ENCODE results near the gene EMP1.

DNA sequence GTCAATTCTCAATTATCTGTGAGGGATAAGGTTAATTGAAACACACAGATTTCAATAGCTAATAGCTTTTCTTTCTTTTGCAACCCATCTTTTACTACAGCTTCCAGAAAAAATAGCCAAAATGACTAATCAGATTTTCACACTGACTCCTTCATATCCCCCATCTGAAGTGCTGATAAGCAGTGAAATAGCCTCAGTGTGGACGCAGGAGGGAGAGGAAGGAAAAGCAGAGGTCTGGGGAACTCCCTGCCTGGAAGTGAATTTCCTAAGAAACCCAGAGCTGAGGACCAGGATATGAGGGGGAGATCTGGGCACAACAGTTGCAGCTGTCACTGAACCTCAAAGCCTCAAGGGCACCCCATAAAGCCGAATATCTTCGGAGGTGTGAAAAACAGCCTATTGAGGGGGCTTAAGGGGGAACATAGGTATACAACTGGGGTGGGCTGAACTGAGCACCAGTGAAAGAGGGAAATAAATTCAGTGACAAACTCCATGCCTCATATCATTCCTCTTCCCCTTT, 60.9 kb downstream of the EMP1 start:
- TF ChIP-seq FOXM1 (IDR thresholded peaks at IDR 0.05; ENCODE audit: borderline replicate concordance, low read depth) = no peak
- no peak for TF ChIP-seq TAF1 (IDR thresholded peaks at IDR 0.05; ENCODE audit: low read depth)

All from Ishikawa (cell line).